ENCODE results near the gene SIDT2. TPM values are rescaled to one million over a fixed set of nuclear protein-coding genes. Genes with fewer than 3 reads are reported as not detected.
"Not testable (repeated sequence)": the region's sequence is repeated elsewhere in the genome, so short reads cannot be mapped to it uniquely, and the experiment has no call there.

The SIDT2 gene
- total RNA-seq, 4 donors from 2014 or later, result 72.6 to 132 (median 125) TPM

GRCh38 chr11:117202386-117203068 lies 24.0 kb downstream of the SIDT2 start:
- Histone ChIP-seq H3K9me3 (no peaks in the 10 kb centered on the region), H3K27me3 (no peaks in the 10 kb centered on the region), H3K27ac (peak overlapping the region; percentile 80 to 92 (median 88)), H3K4me3 (peak overlapping the region; percentile 28 to 60 (median 56)), H3K4me1 (peaks cover 0 to 67% (median 17%) of the 10 kb centered on the region in 4 donors), H3K36me3 (peaks cover 0 to 56% (median 0%) of the 10 kb centered on the region in 3 donors)
- TF ChIP-seq, protein P1, sequence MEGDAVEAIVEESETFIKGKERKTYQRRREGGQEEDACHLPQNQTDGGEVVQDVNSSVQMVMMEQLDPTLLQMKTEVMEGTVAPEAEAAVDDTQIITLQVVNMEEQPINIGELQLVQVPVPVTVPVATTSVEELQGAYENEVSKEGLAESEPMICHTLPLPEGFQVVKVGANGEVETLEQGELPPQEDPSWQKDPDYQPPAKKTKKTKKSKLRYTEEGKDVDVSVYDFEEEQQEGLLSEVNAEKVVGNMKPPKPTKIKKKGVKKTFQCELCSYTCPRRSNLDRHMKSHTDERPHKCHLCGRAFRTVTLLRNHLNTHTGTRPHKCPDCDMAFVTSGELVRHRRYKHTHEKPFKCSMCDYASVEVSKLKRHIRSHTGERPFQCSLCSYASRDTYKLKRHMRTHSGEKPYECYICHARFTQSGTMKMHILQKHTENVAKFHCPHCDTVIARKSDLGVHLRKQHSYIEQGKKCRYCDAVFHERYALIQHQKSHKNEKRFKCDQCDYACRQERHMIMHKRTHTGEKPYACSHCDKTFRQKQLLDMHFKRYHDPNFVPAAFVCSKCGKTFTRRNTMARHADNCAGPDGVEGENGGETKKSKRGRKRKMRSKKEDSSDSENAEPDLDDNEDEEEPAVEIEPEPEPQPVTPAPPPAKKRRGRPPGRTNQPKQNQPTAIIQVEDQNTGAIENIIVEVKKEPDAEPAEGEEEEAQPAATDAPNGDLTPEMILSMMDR (IDR thresholded peaks at IDR 0.05), result no peak
- TF ChIP-seq EP300 (IDR thresholded peaks at IDR 0.05), result peak in 1 of 2 donors; percentile 8
- TF ChIP-seq POLR2A (IDR thresholded peaks at IDR 0.05), result no peak
- 67 to 78% methylated on average over 7 of the region's 7 CpGs for WGBS, 2 donors
- DNase-seq (ENCODE audit: low spot score in 2 of 2), result no peak

DNA sequence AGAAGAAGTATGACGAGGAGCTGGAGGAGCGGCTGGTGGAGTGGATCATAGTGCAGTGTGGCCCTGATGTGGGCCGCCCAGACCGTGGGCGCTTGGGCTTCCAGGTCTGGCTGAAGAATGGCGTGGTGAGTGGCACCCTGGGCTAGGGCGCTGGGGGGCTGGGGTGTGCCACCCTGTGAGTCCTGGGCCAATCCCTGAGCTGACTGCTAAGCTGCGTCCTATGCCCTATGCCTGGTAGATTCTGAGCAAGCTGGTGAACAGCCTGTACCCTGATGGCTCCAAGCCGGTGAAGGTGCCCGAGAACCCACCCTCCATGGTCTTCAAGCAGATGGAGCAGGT lies 24.5 kb downstream of the SIDT2 start:
- Histone ChIP-seq H3K4me3 (peak overlapping the region in 3 of 4 donors; percentile 53 to 60 (median 58)), H3K4me1 (peaks cover 0 to 62% (median 16%) of the 10 kb centered on the region in 4 donors), H3K9me3 (no peaks in the 10 kb centered on the region), H3K36me3 (peaks cover 0 to 52% (median 0%) of the 10 kb centered on the region in 3 donors), H3K27me3 (no peaks in the 10 kb centered on the region), H3K27ac (peak overlapping the region; percentile 80 to 92 (median 88))
- TF ChIP-seq, protein P1 (IDR thresholded peaks at IDR 0.05), result no peak
- TF ChIP-seq EP300 (IDR thresholded peaks at IDR 0.05) (no peak), POLR2A (IDR thresholded peaks at IDR 0.05) (no peak)
- WGBS, 2 donors, result 65 to 91% methylated on average over 10 of the region's 10 CpGs
- no peak for DNase-seq (ENCODE audit: low spot score in 2 of 2)

DNA sequence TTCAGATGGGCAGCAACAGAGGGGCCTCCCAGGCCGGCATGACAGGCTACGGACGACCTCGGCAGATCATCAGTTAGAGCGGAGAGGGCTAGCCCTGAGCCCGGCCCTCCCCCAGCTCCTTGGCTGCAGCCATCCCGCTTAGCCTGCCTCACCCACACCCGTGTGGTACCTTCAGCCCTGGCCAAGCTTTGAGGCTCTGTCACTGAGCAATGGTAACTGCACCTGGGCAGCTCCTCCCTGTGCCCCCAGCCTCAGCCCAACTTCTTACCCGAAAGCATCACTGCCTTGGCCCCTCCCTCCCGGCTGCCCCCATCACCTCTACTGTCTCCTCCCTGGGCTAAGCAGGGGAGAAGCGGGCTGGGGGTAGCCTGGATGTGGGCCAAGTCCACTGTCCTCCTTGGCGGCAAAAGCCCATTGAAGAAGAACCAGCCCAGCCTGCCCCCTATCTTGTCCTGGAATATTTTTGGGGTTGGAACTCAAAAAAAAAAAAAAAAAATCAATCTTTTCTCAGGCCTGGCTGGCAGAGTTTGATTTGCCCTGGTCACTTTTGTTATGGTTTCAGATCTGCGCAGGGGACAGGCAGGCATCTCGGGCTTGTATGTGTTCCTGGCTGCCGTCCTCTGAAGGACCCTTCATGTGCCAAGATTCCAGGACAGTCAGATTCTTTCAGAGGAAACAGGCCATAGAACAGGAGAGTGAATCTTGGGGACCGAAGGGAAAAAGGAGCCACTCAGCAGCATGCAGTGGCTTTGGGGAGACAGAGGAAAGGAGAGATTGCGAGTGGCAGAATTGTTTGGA lies 25.9 kb downstream of the SIDT2 start:
- Histone ChIP-seq H3K4me1 (peaks cover 0 to 47% (median 3%) of the 10 kb centered on the region in 4 donors), H3K4me3 (peak overlapping the region in 2 of 4 donors; percentile 3 to 60), H3K36me3 (peaks cover 0 to 51% (median 0%) of the 10 kb centered on the region in 3 donors), H3K27me3 (no peaks in the 10 kb centered on the region), H3K27ac (peak overlapping the region; percentile 45 to 92 (median 84)), H3K9me3 (no peaks in the 10 kb centered on the region)
- no peak for DNase-seq (ENCODE audit: low spot score in 2 of 2)
- 59 to 62% methylated on average over 17 of the region's 17 CpGs for WGBS, 2 donors
- no peak for TF ChIP-seq POLR2A (IDR thresholded peaks at IDR 0.05)
- TF ChIP-seq, protein P1 (IDR thresholded peaks at IDR 0.05), result no peak
- TF ChIP-seq EP300 (IDR thresholded peaks at IDR 0.05), result no peak

DNA sequence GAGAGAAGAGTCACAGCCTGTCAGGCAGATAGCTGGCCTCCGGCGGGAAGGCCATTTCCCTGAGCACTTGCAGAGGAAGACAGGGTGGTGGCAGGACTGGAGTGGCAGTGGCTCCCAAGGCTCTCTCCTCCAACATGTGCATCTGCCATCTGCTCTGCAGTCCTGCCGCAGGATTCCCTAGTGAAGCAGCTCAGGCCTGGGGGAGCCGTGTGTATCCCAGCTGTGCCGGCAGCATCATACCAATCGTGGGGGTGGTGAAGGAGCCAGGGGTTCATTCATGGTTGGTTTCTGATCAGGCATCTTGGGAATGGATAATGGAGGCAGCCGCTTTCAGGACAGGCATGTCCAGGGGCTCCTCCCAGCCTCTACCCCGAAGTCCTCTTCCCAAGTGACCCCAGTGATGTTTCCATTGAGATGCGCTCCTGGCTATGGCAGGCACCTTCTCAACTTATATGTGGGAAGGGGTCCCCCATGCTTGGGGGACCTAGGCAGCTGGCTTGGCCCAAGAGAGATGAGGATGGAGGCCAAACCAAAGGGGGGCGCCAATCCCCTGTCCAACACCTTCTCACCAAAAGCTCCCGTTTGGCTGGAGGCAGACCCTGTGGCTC lies 26.8 kb downstream of the SIDT2 start:
- peak in 1 of 2 donors; percentile 14 for TF ChIP-seq EP300 (IDR thresholded peaks at IDR 0.05)
- no peak for TF ChIP-seq POLR2A (IDR thresholded peaks at IDR 0.05)
- Histone ChIP-seq H3K27me3 (no peaks in the 10 kb centered on the region), H3K27ac (peak overlapping the region in 2 of 4 donors; percentile 89 to 92), H3K9me3 (no peaks in the 10 kb centered on the region), H3K4me3 (no peak overlapping the region), H3K36me3 (peaks cover 0 to 56% (median 0%) of the 10 kb centered on the region in 3 donors), H3K4me1 (peaks cover 0 to 44% (median 3%) of the 10 kb centered on the region in 4 donors)
- DNase-seq (ENCODE audit: low spot score in 2 of 2), result no peak
- WGBS, 2 donors, result 76 to 86% methylated on average over 9 to 10 of the region's 11 CpGs

GRCh38 chr11:117206111-117206510 lies 27.6 kb downstream of the SIDT2 start:
- not testable (repeated sequence) for DNase-seq (ENCODE audit: low spot score in 2 of 2); H3K9me3 ChIP-seq; H3K4me3 ChIP-seq; H3K27me3 ChIP-seq
- H3K4me1 ChIP-seq, result peaks cover 0 to 38% (median 3%) of the 10 kb centered on the region in 4 donors
- H3K27ac ChIP-seq, result peak overlapping the region in 1 of 4 donors; percentile 47
- peaks cover 0 to 59% (median 0%) of the 10 kb centered on the region in 3 donors for H3K36me3 ChIP-seq
- 65% methylated on average over 5 to 7 of the region's 8 CpGs for WGBS, 2 donors

DNA sequence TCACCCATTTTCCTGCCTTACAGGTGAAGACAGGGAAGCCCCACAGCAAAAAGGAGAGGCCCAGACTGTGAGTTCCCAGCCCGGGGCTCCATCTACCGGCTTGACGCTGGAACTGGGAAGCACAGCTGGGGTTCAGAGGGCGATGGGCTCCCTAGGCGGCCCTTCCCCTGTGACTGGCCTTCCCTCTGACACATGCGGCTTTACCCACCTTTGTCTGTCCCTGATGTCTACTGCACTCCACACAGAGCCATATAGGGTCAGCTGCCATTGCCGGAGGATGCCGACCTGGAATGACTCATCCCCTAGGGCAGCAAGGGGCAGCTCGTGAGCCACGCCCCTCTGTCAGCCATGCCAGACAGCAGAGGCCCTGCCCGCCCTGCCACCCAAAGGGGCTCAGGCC lies 28.3 kb downstream of the SIDT2 start:
- H3K4me3 ChIP-seq; H3K27me3 ChIP-seq; H3K27ac ChIP-seq; DNase-seq (ENCODE audit: low spot score in 2 of 2); H3K9me3 ChIP-seq: not testable (repeated sequence)
- peaks cover 0 to 63% (median 0%) of the 10 kb centered on the region in 3 donors for H3K36me3 ChIP-seq
- WGBS, 2 donors, result no CpG with 5 or more reads among the region's 11 CpGs
- H3K4me1 ChIP-seq, result peaks cover 0 to 30% (median 3%) of the 10 kb centered on the region in 4 donors

- H3K27ac ChIP-seq; H3K4me3 ChIP-seq; DNase-seq (ENCODE audit: low spot score in 2 of 2); H3K27me3 ChIP-seq; H3K9me3 ChIP-seq: not testable (repeated sequence)
- Histone ChIP-seq H3K36me3 (peaks cover 0 to 58% (median 0%) of the 10 kb centered on the region in 3 donors), H3K4me1 (peaks cover 0 to 24% (median 1%) of the 10 kb centered on the region in 4 donors)
- WGBS, 2 donors, result 88 to 90% methylated on average over 5 of the region's 5 CpGs
Measured at GRCh38 chr11:117207481-117207880, 28.9 kb downstream of the SIDT2 start.

DNA sequence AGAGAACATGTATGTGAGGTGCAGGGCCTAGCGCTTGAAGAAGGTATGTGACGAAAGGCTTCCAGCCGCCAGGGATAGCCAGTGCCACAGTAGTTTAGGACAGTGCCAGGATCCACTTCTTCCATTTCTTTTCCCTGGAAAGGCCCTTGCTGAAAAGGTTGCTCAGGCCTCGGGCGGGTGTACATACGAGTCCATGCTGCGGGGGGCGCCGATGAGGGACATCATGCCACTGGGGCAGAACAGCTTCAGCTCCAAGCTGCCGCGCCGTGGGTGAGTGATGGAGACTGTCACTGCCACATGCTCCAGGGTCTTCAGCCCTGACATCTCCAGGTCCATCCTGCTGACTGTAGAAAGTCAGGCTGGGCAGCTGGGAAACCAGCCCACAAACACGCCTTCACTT lies 30.2 kb downstream of the SIDT2 start:
- H3K27ac ChIP-seq, result not testable (repeated sequence)

More for the DNA sequence above, 30.2 kb downstream of the SIDT2 start:
- not testable (repeated sequence) for H3K9me3 ChIP-seq; H3K27me3 ChIP-seq; DNase-seq (ENCODE audit: low spot score in 2 of 2); H3K4me3 ChIP-seq
- Histone ChIP-seq H3K36me3 (peaks cover 0 to 58% (median 0%) of the 10 kb centered on the region in 3 donors), H3K4me1 (peaks cover 0 to 13% (median 0%) of the 10 kb centered on the region in 4 donors)
- WGBS, 2 donors, result 82 to 94% methylated on average over 9 of the region's 13 CpGs

Measured in tibial nerve (tissue), 4 donors.